GM19463 (cell line): ENCODE data around the gene DPEP2.
"Not testable (repeated sequence)": the region's sequence is repeated elsewhere in the genome, so short reads cannot be mapped to it uniquely, and the experiment has no call there.

Experiments
- ATAC-seq: cut with Tn5 transposase; IDR thresholded peaks from one replicate; pipeline ENCODE4 v1.9.1; 2021; ENCODE audit warnings: mild to moderate bottlenecking, moderate library complexity; ENCODE audit not compliant: unreplicated experiment

The DPEP2 gene

GRCh38 chr16:68005786-68006286 is 6.6 kb upstream of the DPEP2 start:
- no peak for ATAC-seq

GRCh38 chr16:68005211-68005610 is 5.9 kb upstream of the DPEP2 start:
- ATAC-seq, result no peak

GRCh38 chr16:68003031-68003430 is 3.7 kb upstream of the DPEP2 start:
- no peak for ATAC-seq

- ATAC-seq, result no peak
Measured at GRCh38 chr16:68000450-68000849, 1.2 kb upstream of the DPEP2 start.

GRCh38 chr16:67999985-68000384 is 701 bp upstream of the DPEP2 start:
- ATAC-seq, result no peak

GRCh38 chr16:67998231-67998778 is 979 bp downstream of the DPEP2 start:
- ATAC-seq, result not testable (repeated sequence)

- ATAC-seq, result no peak
Measured at GRCh38 chr16:67996666-67997065, 2.6 kb downstream of the DPEP2 start.

GRCh38 chr16:67995423-67995822 is 3.9 kb downstream of the DPEP2 start:
- ATAC-seq, result no peak

- not testable (repeated sequence) for ATAC-seq
Measured at GRCh38 chr16:67994040-67994408, 5.3 kb downstream of the DPEP2 start.

- peak; percentile 74 for ATAC-seq
Measured at GRCh38 chr16:67993207-67994039, 5.9 kb downstream of the DPEP2 start.

GRCh38 chr16:67992661-67993206 is 6.5 kb downstream of the DPEP2 start:
- no peak for ATAC-seq

GRCh38 chr16:67990018-67990386 is 9.3 kb downstream of the DPEP2 start:
- ATAC-seq, result no peak

- no peak for ATAC-seq
Measured at GRCh38 chr16:67989322-67990017, 9.8 kb downstream of the DPEP2 start.

GRCh38 chr16:67988675-67989074 is 10.6 kb downstream of the DPEP2 start:
- no peak for ATAC-seq

GRCh38 chr16:67987460-67988160 is 11.7 kb downstream of the DPEP2 start:
- no peak for ATAC-seq

GRCh38 chr16:67986949-67987348 is 12.3 kb downstream of the DPEP2 start:
- ATAC-seq, result no peak

- no peak for ATAC-seq
Measured at GRCh38 chr16:67982011-67982696, 17.1 kb downstream of the DPEP2 start.

GRCh38 chr16:67979955-67980678 is 19.2 kb downstream of the DPEP2 start, which contains the start of gene DPEP3:
DPEP3 (minus strand) TSS chr16:67980499; CDS start chr16:67980380, 119 bp downstream.
- ATAC-seq, result no peak

GRCh38 chr16:67977469-67978227 is 21.6 kb downstream of the DPEP2 start:
- ATAC-seq, result no peak
